ENCODE results near the gene TMED6. TPM values are rescaled to one million over a fixed set of nuclear protein-coding genes. Genes with fewer than 3 reads are reported as not detected.

Gene TMED6
- total and polyA plus RNA-seq, 4 donors = 0.24 to 0.95 (median 0.49) TPM

DNA sequence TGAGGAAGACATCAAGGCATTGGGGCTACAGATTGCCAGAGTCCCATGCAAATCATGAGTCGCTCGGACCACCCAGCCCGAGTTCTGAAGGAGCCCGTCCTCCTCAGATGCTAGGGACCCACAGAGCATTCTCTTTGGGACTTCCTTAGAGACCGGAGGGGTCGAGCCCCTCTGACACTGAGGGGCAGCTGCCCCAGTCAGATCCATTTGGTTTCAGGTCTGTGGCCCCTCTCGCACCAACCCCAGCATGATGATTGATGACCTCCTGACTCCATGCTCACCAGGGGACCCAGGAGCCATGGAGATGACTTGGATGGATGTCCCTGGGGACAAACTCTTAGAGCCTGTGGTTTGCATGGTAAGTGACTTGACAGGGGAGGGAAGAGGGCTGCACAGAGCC, 29.2 kb downstream of the TMED6 start:
- Histone ChIP-seq H3K9ac (ENCODE audit: insufficient read depth in 1 of 2, low read length in 2 of 2) (no peak overlapping the region), H3K4me3 (no peak overlapping the region), H3K27ac (ENCODE audit: low read depth in 1 of 2, low read length in 1 of 2) (no peak overlapping the region), H3K9me3 (ENCODE audit: control insufficient read depth in 4 of 4, insufficient read depth in 3 of 4, low read length in 3 of 4) (no peaks in the 10 kb centered on the region), H3K36me3 (ENCODE audit: control insufficient read depth in 4 of 4, insufficient read depth in 4 of 4, low read length in 4 of 4) (peaks cover 25 to 70% (median 49%) of the 10 kb centered on the region in 4 donors), H3K27me3 (ENCODE audit: control insufficient read depth in 3 of 3, insufficient read depth in 3 of 3, low read length in 2 of 3) (no peaks in the 10 kb centered on the region), H3K4me1 (ENCODE audit: control insufficient read depth in 5 of 5, insufficient read depth in 5 of 5, low read length in 5 of 5) (peaks cover 0 to 3% (median 0%) of the 10 kb centered on the region in 5 donors)
- DNase-seq = no peak
- TF ChIP-seq, protein P1, sequence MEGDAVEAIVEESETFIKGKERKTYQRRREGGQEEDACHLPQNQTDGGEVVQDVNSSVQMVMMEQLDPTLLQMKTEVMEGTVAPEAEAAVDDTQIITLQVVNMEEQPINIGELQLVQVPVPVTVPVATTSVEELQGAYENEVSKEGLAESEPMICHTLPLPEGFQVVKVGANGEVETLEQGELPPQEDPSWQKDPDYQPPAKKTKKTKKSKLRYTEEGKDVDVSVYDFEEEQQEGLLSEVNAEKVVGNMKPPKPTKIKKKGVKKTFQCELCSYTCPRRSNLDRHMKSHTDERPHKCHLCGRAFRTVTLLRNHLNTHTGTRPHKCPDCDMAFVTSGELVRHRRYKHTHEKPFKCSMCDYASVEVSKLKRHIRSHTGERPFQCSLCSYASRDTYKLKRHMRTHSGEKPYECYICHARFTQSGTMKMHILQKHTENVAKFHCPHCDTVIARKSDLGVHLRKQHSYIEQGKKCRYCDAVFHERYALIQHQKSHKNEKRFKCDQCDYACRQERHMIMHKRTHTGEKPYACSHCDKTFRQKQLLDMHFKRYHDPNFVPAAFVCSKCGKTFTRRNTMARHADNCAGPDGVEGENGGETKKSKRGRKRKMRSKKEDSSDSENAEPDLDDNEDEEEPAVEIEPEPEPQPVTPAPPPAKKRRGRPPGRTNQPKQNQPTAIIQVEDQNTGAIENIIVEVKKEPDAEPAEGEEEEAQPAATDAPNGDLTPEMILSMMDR (IDR thresholded peaks at IDR 0.05; ENCODE audit: control extremely low read depth, extremely low read depth) = no peak
- ATAC-seq (ENCODE audit: insufficient read depth, low FRiP score) = no peak
- WGBS, 2 donors = 90 to 95% methylated on average over 7 of the region's 7 CpGs

DNA sequence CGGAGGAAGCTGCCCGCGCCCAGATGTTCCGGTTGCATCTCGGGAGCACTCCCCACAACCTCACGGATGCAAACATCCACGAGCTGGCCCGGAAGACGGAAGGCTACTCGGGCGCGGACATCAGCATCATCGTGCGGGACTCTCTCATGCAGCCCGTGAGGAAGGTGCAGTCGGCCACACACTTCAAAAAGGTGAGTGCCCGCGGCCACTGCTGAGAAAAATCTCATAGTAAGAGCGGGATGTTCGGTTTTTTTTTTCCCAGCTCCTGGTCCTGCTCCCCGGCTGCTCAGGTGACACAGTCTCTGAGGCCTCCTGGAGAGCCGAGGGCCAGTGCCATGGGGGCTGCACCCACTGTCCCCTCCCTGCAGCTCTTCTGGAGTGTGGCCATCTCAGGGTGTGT, 30.5 kb downstream of the TMED6 start:
- H3K27me3 ChIP-seq (ENCODE audit: control insufficient read depth in 3 of 3, insufficient read depth in 3 of 3, low read length in 2 of 3) = no peaks in the 10 kb centered on the region
- ATAC-seq (ENCODE audit: insufficient read depth, low FRiP score) (no peak), DNase-seq (no peak)
- no peaks in the 10 kb centered on the region for H3K9me3 ChIP-seq (ENCODE audit: control insufficient read depth in 4 of 4, insufficient read depth in 3 of 4, low read length in 3 of 4)
- TF ChIP-seq, protein P1 (IDR thresholded peaks at IDR 0.05; ENCODE audit: control extremely low read depth, extremely low read depth) = no peak
- 94% methylated on average over 22 of the region's 22 CpGs for WGBS, 2 donors
- H3K4me3 ChIP-seq = no peak overlapping the region
- H3K36me3 ChIP-seq (ENCODE audit: control insufficient read depth in 4 of 4, insufficient read depth in 4 of 4, low read length in 4 of 4) = peaks cover 25 to 76% (median 53%) of the 10 kb centered on the region in 4 donors
- no peak overlapping the region for H3K27ac ChIP-seq (ENCODE audit: low read depth in 1 of 2, low read length in 1 of 2)
- H3K4me1 ChIP-seq (ENCODE audit: control insufficient read depth in 5 of 5, insufficient read depth in 5 of 5, low read length in 5 of 5) = peaks cover 0 to 3% (median 0%) of the 10 kb centered on the region in 5 donors
- H3K9ac ChIP-seq (ENCODE audit: insufficient read depth in 1 of 2, low read length in 2 of 2) = no peak overlapping the region

DNA sequence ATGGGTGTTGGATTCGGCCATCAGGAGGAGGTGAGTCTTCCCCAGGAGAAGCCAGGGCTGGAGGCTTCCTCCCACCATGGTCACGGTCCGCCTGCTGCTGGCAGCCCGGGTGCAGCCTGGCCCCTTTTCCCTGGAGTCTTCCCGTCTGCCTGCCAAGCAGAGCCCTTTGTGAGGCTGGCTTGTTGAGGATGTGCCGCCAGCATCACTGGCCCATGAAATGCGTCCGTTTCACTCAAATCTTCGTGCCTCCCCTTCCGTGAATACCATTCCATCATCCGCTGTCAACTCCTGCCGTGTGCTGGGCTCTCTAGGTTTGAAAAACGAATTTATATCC, 30.9 kb downstream of the TMED6 start:
- Histone ChIP-seq H3K27ac (ENCODE audit: low read depth in 1 of 2, low read length in 1 of 2) (no peak overlapping the region), H3K36me3 (ENCODE audit: control insufficient read depth in 4 of 4, insufficient read depth in 4 of 4, low read length in 4 of 4) (peaks cover 25 to 80% (median 52%) of the 10 kb centered on the region in 4 donors), H3K9me3 (ENCODE audit: control insufficient read depth in 4 of 4, insufficient read depth in 3 of 4, low read length in 3 of 4) (no peaks in the 10 kb centered on the region), H3K4me3 (no peak overlapping the region), H3K9ac (ENCODE audit: insufficient read depth in 1 of 2, low read length in 2 of 2) (no peak overlapping the region), H3K27me3 (ENCODE audit: control insufficient read depth in 3 of 3, insufficient read depth in 3 of 3, low read length in 2 of 3) (no peaks in the 10 kb centered on the region), H3K4me1 (ENCODE audit: control insufficient read depth in 5 of 5, insufficient read depth in 5 of 5, low read length in 5 of 5) (peaks cover 0 to 3% (median 0%) of the 10 kb centered on the region in 5 donors)
- TF ChIP-seq, protein P1 (IDR thresholded peaks at IDR 0.05; ENCODE audit: control extremely low read depth, extremely low read depth) = no peak
- ATAC-seq (ENCODE audit: insufficient read depth, low FRiP score) (no peak), DNase-seq (no peak)
- 92 to 94% methylated on average over 13 of the region's 13 CpGs for WGBS, 2 donors

Data from lung (tissue), 12 donors.